Limb (tissue), 2 donors: ENCODE results near the gene ZSCAN25.
"Not testable (repeated sequence)": the region's sequence is repeated elsewhere in the genome, so short reads cannot be mapped to it uniquely, and the experiment has no call there.

ENCODE experiments used
- DNase-seq, 2 donors: peaks; one replicate each; pipeline ENCODE4 v3.0.0-alpha.2; 2016; ENCODE audit errors: extremely low spot score in 2 of 2

Gene ZSCAN25

DNA sequence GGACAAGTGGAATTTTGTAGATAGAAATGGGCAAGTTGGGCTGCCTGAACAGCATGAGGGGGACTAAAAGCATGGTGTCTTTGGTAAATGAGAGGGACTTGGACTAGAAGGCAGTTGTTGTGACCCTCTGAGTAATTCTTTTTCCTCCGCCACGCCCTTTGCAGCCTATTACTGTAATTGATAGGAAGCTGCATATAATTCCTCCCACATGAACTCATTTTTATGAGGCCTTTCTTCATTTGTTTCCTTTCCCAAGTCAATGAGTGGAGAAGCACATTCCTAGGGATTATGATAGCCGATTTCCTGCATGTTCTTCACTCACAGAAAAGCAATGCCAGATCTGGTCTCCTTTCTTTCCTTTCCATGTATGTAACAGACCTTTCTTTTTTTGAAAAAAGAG, 27.7 kb downstream of the ZSCAN25 start:
- no peak for DNase-seq

- DNase-seq: no peak
Observed at GRCh38 chr7:99645590-99645989, 28.8 kb downstream of the ZSCAN25 start.

- DNase-seq: no peak
Observed at GRCh38 chr7:99648843-99649242, 32.1 kb downstream of the ZSCAN25 start.

GRCh38 chr7:99651290-99651689, 34.5 kb downstream of the ZSCAN25 start:
- no peak for DNase-seq

DNA sequence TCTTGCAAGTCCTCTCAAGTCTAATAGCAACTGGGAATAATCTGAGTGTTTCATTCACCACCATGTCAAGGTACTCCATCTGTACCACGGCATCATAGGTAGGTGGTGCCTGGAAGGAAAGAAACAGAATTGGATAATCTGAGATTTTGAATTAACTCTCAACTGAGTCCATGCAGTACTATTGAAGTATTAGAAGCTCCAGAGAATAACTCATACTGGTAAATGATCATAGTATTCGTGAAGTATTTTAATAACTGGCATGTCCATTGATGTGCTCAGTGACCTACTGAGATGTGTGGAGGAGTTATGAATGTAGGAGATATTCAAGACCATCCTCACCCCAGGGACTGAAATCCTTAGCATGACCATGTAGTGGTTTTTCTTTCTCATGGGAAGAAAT, 35.9 kb downstream of the ZSCAN25 start:
- no peak for DNase-seq

DNA sequence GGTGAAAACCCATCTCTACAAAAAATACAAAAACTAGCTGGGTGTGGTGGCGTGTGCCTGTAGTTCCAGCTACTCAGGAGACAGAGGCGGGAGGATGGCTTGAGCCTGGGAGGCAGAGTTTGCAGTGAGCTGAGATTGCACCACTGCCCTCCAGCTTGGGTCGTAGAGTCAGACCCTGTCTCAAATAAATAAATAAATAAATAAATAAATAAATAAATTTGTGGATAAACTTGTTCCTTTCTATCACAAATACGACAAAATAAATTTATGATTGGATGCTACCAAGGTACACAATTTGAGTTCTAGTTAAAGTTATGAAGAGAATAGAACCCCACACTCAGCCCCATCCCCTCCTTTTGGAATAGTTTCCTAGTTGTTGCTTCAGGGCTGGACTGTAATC, 36.5 kb downstream of the ZSCAN25 start:
- DNase-seq: not testable (repeated sequence)

DNA sequence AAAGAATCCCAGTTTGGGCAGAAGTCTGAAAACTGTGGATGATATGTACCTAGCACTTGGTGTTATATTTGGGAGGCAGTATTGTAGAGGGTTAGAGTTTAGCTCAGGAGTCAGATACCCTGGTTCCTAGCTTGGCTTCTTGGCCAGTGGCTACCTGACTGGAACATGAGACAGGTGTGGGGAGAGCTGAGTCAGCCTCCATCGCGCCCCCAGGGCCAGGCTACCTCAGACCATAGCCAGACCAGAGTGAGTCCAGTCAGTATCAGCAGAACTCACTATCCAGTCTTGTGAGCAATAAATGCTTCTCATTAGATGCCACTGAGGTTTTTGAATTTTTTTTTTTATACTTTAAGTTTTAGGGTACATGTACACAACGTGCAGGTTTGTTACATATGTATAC, 37.0 kb downstream of the ZSCAN25 start:
- DNase-seq: no peak

DNA sequence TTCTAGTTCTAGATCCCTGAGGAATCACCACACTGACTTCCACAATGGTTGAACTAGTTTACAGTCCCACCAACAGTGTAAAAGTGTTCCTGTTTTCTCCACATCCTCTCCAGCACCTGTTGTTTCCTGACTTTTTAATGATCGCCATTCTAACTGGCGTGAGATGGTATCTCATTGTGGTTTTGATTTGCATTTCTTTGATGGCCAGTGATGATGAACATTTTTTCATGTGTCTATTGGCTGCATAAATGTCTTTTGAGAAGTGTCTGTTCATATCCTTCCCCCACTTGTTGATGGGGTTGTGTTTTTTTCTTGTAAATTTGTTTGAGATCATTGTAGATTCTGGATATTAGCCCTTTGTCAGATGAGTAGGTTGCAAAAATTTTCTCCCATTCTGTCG, 37.9 kb downstream of the ZSCAN25 start:
- DNase-seq: not testable (repeated sequence)

DNA sequence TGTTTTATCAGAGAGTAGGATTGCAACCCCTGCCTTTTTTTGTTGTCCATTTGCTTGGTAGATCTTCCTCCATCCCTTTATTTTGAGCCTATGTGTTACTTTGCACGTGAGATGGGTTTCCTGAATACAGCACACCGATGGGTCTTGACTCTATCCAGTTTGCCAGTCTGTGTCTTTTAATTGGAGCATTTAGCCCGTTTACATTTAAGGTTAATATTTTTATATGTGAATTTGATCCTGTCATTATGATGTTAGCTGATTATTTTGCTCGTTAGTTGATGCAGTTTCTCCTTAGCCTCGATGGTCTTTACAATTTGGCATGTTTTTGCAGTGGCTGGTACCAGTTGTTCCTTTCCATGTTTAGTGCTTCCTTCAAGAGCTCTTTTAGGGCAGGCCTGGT, 41.1 kb downstream of the ZSCAN25 start:
- DNase-seq: not testable (repeated sequence)

DNA sequence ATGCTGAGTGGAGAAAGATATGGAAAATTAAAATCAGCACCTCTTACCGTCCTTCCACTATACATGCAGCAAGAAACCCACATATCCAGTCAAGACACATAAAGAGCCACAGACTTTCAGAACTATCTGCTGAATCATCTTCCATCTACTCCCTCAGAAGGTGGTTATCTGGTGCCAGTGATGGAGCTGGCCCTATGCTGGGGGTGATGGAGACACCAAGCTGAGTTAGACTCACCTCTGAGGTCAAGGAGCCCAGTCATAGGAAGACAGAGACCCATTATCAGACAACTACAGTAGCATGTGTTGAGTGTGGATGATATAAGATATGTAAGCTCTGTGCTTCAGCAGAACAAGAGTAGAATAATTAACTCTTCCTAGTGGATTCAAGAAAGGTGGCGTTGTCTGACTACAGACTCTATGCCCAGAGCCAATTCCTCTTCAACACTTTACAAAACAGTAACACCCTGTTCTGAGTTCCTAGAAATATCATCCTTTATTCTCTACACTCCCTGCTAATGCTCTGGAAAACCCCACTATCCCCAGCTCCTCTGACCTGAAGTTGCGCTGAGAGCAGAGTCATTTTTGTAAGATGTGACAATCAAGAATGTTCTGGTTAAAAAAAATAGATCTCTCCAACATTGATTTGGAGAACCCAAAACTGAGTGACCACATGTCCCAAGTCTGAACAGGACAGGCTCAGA, 48.7 kb downstream of the ZSCAN25 start:
- no peak for DNase-seq

- DNase-seq: no peak
Observed at GRCh38 chr7:99666013-99666395, 49.3 kb downstream of the ZSCAN25 start.

DNA sequence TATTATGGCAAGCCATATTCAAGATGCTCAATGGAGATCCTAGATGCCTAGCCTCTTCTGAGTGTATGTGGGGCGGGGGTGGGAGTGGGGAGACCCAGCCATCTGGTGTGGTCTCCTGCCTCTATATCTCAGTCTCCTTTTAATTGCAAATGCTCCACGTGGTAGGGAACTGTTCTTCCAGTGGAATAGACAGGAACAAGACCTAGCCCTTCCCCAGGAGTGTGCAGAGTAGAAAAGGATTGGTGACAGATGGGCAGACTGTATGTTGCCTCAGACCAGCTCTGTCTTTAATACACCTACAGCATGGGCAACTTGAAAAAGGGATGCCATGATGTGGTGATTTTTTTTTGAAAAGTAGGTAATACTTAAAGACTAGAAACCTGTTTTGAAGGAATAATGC, 50.4 kb downstream of the ZSCAN25 start:
- DNase-seq: no peak

GRCh38 chr7:99668541-99668940, 51.8 kb downstream of the ZSCAN25 start:
- DNase-seq: no peak

DNA sequence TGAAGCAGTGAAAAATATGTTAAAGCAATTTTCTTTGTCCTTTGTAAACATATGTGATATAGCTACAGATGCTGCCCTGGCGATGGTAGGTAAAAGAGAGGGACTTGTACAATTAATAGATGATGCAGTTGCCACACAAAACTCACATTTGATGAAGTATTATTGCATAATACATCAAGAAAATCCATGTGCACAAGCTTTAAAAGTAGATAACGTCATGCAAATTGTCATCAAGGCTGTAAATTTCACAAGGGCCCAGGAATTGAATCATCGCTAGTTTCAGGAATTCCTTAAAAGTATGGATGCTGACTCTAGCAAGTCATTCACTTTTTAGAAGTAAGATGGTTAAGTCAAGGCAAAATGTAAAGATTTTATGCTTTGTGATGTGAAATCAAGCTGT, 53.0 kb downstream of the ZSCAN25 start:
- DNase-seq: no peak

- DNase-seq: no peak
Observed at GRCh38 chr7:99672573-99672972, 55.8 kb downstream of the ZSCAN25 start.

DNA sequence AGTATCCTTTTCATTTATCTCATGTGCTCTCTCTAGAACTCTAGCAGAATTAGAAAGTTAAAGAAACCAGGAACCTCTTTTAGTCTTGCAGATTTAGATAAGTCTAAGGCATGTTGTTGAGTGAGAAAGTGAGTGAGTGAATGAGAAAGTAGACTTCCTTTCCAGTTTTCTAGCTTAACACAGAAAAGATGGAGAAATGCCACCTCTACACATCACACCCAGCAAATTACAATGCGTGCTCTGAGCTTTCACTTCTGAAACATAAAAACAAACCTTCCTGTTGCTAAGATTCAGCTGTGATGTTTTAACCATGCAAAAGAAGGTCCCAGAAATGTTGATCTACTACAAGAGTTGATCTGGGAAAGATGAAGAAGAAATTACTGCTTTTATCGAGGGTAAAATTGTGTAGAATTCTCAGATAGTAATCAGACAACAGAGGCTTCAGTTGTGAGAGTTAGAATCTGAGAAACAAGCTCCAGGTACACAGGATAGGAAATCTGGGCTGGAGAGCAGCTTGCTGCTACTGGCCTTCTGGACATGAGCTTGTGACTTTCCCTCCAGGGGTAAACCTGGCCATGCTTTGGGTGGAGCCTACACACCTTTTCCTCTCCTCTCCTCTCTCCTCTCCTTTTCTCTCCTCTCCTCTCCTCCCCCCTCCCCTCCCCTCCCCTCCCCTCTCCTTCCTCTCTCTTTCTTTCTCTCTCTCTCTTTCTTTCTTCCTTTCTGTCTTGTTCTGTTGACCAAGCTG, 58.4 kb downstream of the ZSCAN25 start:
- DNase-seq: no peak

- no peak for DNase-seq
Observed at GRCh38 chr7:99677013-99677647, 60.4 kb downstream of the ZSCAN25 start.

GRCh38 chr7:99677648-99678045, 60.9 kb downstream of the ZSCAN25 start:
- no peak for DNase-seq

DNA sequence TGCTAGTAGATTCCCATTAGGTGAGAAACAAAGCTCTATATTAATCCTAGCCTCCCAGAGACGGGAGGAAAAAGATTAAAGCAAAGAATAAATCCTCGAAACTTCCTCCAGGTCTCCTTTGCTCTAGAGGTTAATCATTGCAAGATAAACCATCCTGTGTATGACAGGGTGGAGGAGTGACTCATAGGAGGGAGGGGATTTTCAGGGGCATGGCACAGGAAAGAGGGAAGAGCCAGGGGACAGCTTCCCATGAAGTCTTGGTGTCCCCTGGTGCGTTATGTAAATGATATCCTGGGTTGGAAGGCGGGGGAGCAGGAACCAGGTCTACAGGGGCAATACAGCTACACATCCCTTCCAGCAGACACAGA, 62.3 kb downstream of the ZSCAN25 start:
- no peak for DNase-seq

GRCh38 chr7:99679400-99680191, 62.9 kb downstream of the ZSCAN25 start, which contains the start of gene CYP3A5:
CYP3A5 (minus strand) TSS chr7:99679996; CDS start chr7:99679896, 100 bp downstream.
- peak in 1 of 2 donors; percentile 15 for DNase-seq
